OCI-LY1 (cell line): Measurements from ENCODE around the gene SMYD3.

Source experiments
- H2AFZ ChIP-seq: fragments of 200-600 bp; sonication (generic), shearing (Covaris generic); 2 replicates; pipeline ENCODE4 v1.6.0; 2014; ENCODE audit warnings: antibody characterized with exemption, mild to moderate bottlenecking, low read length
- H3F3A ChIP-seq: fragments of 200-600 bp; sonication (generic), shearing (Covaris generic); 2 replicates; pipeline ENCODE4 v1.6.0; 2014; ENCODE audit warnings: mild to moderate bottlenecking, antibody characterized with exemption, low read length, moderate library complexity; ENCODE audit not compliant: insufficient read depth
- H3K27ac ChIP-seq: fragments of 200-600 bp; sonication (generic); 2 replicates; pipeline ENCODE4 v1.5.1; 2014; ENCODE audit warnings: low read length, mixed run types, mild to moderate bottlenecking, low read depth; ENCODE audit not compliant: poor library complexity, severe bottlenecking
- H3K27me3 ChIP-seq: fragments of 200-600 bp; sonication (generic); 2 replicates; pipeline ENCODE4 v1.6.0; 2014; ENCODE audit warnings: antibody characterized with exemption, mild to moderate bottlenecking, low read length, moderate library complexity; ENCODE audit not compliant: insufficient read depth
- H3K36me3 ChIP-seq: fragments of 200-600 bp; sonication (generic); 2 replicates; pipeline ENCODE4 v1.6.1; 2014; ENCODE audit warnings: mild to moderate bottlenecking, antibody characterized with exemption, low read length, moderate library complexity, mixed read lengths; ENCODE audit not compliant: insufficient read depth
- H3K4me1 ChIP-seq: fragments of 200-600 bp; sonication (generic); 2 replicates; pipeline ENCODE4 v1.5.1; 2014; ENCODE audit warnings: mild to moderate bottlenecking, low read length, moderate library complexity; ENCODE audit not compliant: insufficient read depth, severe bottlenecking
- H3K4me2 ChIP-seq: fragments of 200-600 bp; sonication (generic), shearing (Covaris generic); 2 replicates; pipeline ENCODE4 v1.6.1; 2014; ENCODE audit warnings: low read length
- H3K4me3 ChIP-seq: fragments of 200-600 bp; sonication (generic); 2 replicates; pipeline ENCODE4 v1.5.1; 2014; ENCODE audit warnings: low read length, low read depth, mild to moderate bottlenecking, mixed read lengths; ENCODE audit not compliant: poor library complexity, severe bottlenecking
- H3K79me2 ChIP-seq: fragments of 200-600 bp; shearing (Covaris generic); 2 replicates; pipeline ENCODE4 v1.6.1; 2016; ENCODE audit warnings: mixed run types, low read length, mixed read lengths; ENCODE audit not compliant: insufficient read depth
- H3K9ac ChIP-seq: fragments of 200-600 bp; sonication (generic), shearing (Covaris generic); 2 replicates; pipeline ENCODE4 v1.6.1; 2014; ENCODE audit warnings: mild to moderate bottlenecking, low read length, mixed read lengths
- H3K9me2 ChIP-seq: fragments of 200-600 bp; sonication (generic), shearing (Covaris generic); 2 replicates; pipeline ENCODE4 v1.6.1; 2014; ENCODE audit warnings: low read depth, mild to moderate bottlenecking, low read length, mixed read lengths
- H3K9me3 ChIP-seq: fragments of 200-600 bp; shearing (Covaris generic); 2 replicates; pipeline ENCODE4 v1.6.1; 2014; ENCODE audit warnings: low read length, mixed read lengths
- H4K20me1 ChIP-seq: fragments of 200-600 bp; sonication (generic), shearing (Covaris generic); 2 replicates; pipeline ENCODE4 v1.6.0; 2016; ENCODE audit warnings: mild to moderate bottlenecking, low read length; ENCODE audit not compliant: insufficient read depth
- EZH2 ChIP-seq: fragments of 200-600 bp; sonication (generic), shearing (Covaris generic); IDR thresholded peaks from 2 replicates; pipeline ENCODE4 v1.8.0; 2017; ENCODE audit warnings: borderline replicate concordance, mixed run types, mild to moderate bottlenecking, antibody characterized with exemption, low read length, moderate library complexity, mixed read lengths
- TF ChIP-seq, protein P1 (sequence below): fragments of 200-600 bp; sonication (generic), shearing (Covaris generic); IDR thresholded peaks from 2 replicates; pipeline ENCODE4 v1.5.1; 2017; ENCODE audit warnings: mild to moderate bottlenecking, antibody characterized with exemption, low read length, moderate library complexity, mixed read lengths

Gene SMYD3

DNA sequence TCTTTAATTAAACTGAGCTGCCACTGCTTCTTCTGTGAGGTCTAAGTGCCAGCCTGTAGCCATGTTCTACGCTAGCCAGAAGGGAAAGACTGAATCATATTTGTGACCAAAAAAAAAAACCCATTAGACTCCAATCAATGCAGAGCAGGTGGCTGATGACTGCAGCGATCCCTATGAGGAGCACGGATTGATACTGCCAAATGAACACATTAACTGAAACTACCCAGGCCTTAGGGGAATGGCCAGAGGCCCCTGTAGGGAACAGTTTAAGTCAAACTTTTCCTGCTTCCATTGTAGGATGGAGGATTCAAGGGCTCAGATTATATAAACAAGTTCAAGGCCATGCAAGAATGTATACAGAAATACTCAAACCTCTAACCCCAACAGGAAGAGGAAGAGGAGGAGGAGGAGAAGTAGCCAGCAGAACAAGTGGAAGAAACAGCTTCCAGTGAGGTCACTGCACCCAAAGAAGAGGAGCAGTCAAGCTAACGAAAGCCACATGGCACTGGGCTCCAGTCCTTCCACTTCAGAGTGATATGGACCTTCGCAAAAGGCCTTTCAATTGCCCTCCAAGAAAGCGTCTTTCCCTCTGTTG lies 328.3 kb downstream of the SMYD3 start:
- Histone ChIP-seq H3K79me2 (no peaks in the 10 kb centered on the region), H3K36me3 (no peaks in the 10 kb centered on the region), H4K20me1 (no peaks in the 10 kb centered on the region), H3K27me3 (no peaks in the 10 kb centered on the region), H3K4me3 (no peak overlapping the region), H3K4me1 (no peaks in the 10 kb centered on the region), H3K9ac (no peak overlapping the region), H2AFZ (no peak overlapping the region), H3F3A (no peaks in the 10 kb centered on the region), H3K9me2 (no peaks in the 10 kb centered on the region), H3K4me2 (no peak overlapping the region), H3K27ac (no peak overlapping the region), H3K9me3 (no peaks in the 10 kb centered on the region)
- no peak for TF ChIP-seq EZH2
- TF ChIP-seq, protein P1, sequence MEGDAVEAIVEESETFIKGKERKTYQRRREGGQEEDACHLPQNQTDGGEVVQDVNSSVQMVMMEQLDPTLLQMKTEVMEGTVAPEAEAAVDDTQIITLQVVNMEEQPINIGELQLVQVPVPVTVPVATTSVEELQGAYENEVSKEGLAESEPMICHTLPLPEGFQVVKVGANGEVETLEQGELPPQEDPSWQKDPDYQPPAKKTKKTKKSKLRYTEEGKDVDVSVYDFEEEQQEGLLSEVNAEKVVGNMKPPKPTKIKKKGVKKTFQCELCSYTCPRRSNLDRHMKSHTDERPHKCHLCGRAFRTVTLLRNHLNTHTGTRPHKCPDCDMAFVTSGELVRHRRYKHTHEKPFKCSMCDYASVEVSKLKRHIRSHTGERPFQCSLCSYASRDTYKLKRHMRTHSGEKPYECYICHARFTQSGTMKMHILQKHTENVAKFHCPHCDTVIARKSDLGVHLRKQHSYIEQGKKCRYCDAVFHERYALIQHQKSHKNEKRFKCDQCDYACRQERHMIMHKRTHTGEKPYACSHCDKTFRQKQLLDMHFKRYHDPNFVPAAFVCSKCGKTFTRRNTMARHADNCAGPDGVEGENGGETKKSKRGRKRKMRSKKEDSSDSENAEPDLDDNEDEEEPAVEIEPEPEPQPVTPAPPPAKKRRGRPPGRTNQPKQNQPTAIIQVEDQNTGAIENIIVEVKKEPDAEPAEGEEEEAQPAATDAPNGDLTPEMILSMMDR, result no peak

DNA sequence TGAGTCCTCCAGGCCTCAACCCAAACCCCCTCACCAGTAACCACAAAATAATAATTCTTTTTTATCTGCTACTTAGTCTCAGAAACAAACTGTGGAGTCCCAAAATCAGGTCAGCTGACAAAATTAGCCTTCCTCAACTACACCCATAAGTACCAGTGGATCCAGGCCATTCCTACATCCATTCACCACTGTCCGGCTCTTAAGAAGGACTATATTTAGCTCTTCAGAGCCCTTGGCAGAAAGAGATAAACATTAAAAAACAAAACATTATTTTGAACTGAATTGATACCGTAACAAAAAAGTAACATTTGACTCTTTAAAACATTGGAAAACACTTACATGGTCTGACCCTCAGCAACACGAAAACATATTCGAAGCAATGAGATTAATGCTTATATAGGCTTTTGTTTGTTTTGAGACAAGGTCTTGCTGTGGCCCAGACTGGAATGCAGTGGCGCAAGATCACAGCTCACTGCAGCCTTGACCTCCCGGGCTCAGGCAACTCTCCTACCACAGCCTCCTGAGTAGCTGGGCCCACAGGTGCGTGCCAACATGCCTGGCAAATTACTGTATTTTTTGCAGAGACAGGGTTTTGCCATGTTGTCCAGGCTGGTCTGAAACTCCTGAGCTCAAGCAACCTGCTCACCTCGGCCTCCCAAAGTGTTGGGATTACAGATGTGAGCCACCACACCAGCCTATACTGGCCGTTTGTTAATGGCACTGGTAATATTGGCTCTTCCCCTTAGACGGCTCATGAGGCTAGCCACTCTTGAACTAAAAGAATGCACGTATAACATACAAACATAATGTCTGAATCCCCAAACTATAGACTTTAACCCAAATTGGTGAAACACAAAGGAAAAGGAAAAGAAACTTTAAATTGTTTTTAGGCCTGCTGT lies 330.7 kb downstream of the SMYD3 start:
- Histone ChIP-seq H4K20me1 (no peaks in the 10 kb centered on the region), H3K36me3 (no peaks in the 10 kb centered on the region), H3K4me1 (no peaks in the 10 kb centered on the region), H3K9me2 (no peaks in the 10 kb centered on the region), H3K4me3 (no peak overlapping the region), H2AFZ (no peak overlapping the region), H3K9me3 (no peaks in the 10 kb centered on the region), H3F3A (no peaks in the 10 kb centered on the region), H3K27ac (no peak overlapping the region), H3K79me2 (no peaks in the 10 kb centered on the region), H3K27me3 (no peaks in the 10 kb centered on the region), H3K4me2 (no peak overlapping the region), H3K9ac (no peak overlapping the region)
- no peak for TF ChIP-seq EZH2

DNA sequence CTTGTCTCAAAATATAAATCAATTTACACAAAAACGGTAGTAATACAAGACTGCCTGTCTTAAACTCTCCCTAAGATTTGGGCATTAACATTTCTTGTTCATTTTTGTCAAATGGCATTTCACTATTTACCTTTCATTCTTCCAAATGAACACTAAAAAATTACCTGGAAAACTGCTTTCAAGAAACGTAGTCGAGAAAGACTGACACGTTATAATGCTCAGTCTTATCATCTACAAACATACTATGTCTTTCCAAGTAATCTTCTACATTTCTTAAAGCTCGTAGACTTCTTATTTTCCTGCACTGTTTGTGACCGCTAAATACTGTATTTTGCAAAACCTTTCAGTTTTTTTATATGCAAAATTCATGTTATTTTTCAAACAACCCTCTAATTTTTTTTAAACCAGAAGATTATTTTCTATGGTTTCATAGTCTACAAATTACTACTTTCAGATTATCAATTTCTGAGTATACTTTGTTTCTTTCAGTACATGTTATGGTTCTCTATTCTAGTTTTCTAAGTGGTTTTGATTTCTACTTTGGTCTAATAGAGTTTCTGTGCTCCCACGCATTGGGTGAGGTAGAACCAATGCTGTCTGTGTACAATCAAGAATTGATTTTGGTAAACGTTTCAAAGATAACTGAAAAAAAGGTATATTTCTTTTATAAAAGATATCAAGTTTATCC lies 336.4 kb downstream of the SMYD3 start:
- no peaks in the 10 kb centered on the region for H3K36me3 ChIP-seq
- no peaks in the 10 kb centered on the region for H3K79me2 ChIP-seq
- no peak overlapping the region for H2AFZ ChIP-seq
- no peaks in the 10 kb centered on the region for H3K9me2 ChIP-seq
- H3K27ac ChIP-seq, result no peak overlapping the region
- no peak for TF ChIP-seq EZH2
- TF ChIP-seq, protein P1, result no peak
- no peak overlapping the region for H3K4me3 ChIP-seq
- no peaks in the 10 kb centered on the region for H3K4me1 ChIP-seq
- H3K9me3 ChIP-seq, result no peaks in the 10 kb centered on the region
- H3F3A ChIP-seq, result no peaks in the 10 kb centered on the region
- H4K20me1 ChIP-seq, result no peaks in the 10 kb centered on the region
- H3K9ac ChIP-seq, result no peak overlapping the region
- H3K27me3 ChIP-seq, result no peaks in the 10 kb centered on the region
- H3K4me2 ChIP-seq, result no peak overlapping the region
